Small intestine (tissue), 4 donors: ENCODE data around the gene IL12B. TPM values are rescaled to one million over a fixed set of nuclear protein-coding genes. Genes with fewer than 3 reads are reported as not detected.

Experiments used
- polyA plus RNA-seq, 4 donors: library from polyadenylated mRNA; stranded (reverse) in 3 of 4; unstranded in 1 of 4; fragments of 200-250 nt in 3 of 4; fragments of 120-200 nt in 1 of 4; gene quantifications; one replicate each; pipeline versions ENCODE4 v1.2.1 to v1.2.3, GENCODE V29; 2013
- donor health status: healthy with polysubstance abuse.
- donor health status: Bipolar disorder and iron deficiency.
- donor health status: healthy.

The IL12B gene
- polyA plus RNA-seq, 4 donors: 0.07 TPM; not detected in 3

Other genes starting within 250 kb of the IL12B start
- 1 to 10 TPM in 2 of 4 donors, under 1 TPM in 1, not detected in 1; 0.54 to 6.2 (median 1.8) TPM for gene EBF1, start 230.6 kb downstream of the IL12B start, polyA plus RNA-seq
- gene RNF145, start 120.9 kb downstream of the IL12B start, polyA plus RNA-seq: 10 to 100 TPM in 3 of 4 donors, 1 to 10 TPM in 1; 6.5 to 47.3 (median 23.1) TPM
- gene UBLCP1, start 67.2 kb downstream of the IL12B start, polyA plus RNA-seq: 10 to 100 TPM; 13.0 to 21.7 (median 16.0) TPM